ENCODE data around the gene KLHL29. TPM values are rescaled to one million over a fixed set of nuclear protein-coding genes. Genes with fewer than 3 reads are reported as not detected.

KLHL29 gene
- polyA plus RNA-seq, 1 donor from 2014 or later, result 42.4 TPM

DNA sequence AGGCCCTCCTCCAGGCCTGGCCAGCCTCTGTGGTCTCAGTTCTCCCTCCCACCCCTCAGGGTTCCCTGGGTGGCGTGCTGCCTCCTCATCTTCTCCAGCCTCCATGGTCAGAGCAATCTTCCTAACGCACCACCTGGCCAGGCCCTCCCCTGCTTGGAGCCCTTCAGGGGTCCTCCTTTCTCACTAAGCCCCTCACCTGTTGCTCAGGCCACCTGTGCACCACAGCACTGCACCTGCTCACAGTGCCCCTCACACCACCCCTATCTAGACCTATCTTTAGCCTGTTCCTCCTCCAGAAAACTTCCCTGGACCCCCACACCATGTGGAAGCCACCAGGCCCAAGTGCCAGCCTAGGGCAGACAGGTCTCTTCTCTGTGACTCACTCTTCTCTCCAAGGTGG lies 274.8 kb downstream of the KLHL29 start:
- Histone ChIP-seq H3K36me3 (ENCODE audit: insufficient read depth, low read length) (no peaks in the 10 kb centered on the region), H3F3A (ENCODE audit: insufficient read depth, low read length, poor library complexity, severe bottlenecking) (no peaks in the 10 kb centered on the region), H3K79me2 (replicated peaks; ENCODE audit: insufficient read depth, low read length) (no peaks in the 10 kb centered on the region), H3K4me2 (ENCODE audit: low read length) (no peak overlapping the region), H3K9ac (ENCODE audit: low read length) (no peak overlapping the region), H4K20me1 (ENCODE audit: insufficient read depth) (no peaks in the 10 kb centered on the region), H3K27me3 (ENCODE audit: insufficient read depth, low read depth, low read length) (no peaks in the 10 kb centered on the region), H3K27ac (ENCODE audit: low read length) (no peak overlapping the region), H3K9me3 (ENCODE audit: low read length) (no peaks in the 10 kb centered on the region), H2AFZ (ENCODE audit: low read depth, low read length) (no peak overlapping the region), H3K4me3 (ENCODE audit: low read length) (no peak overlapping the region), H3K9me2 (ENCODE audit: insufficient read depth, low read length) (no peaks in the 10 kb centered on the region)
- TF ChIP-seq SMC3 (conservative IDR thresholded peaks at IDR 0.05; ENCODE audit: poor library complexity) (no peak), POLR2AphosphoS5 (IDR thresholded peaks at IDR 0.05) (no peak), MXI1 (conservative IDR thresholded peaks at IDR 0.05; ENCODE audit: poor library complexity, severe bottlenecking) (no peak)

- Histone ChIP-seq H3K9me2 (ENCODE audit: insufficient read depth, low read length) (no peaks in the 10 kb centered on the region), H4K20me1 (ENCODE audit: insufficient read depth) (no peaks in the 10 kb centered on the region), H3K27me3 (ENCODE audit: insufficient read depth, low read depth, low read length) (no peaks in the 10 kb centered on the region), H3K9ac (ENCODE audit: low read length) (no peak overlapping the region), H2AFZ (ENCODE audit: low read depth, low read length) (no peak overlapping the region), H3K36me3 (ENCODE audit: insufficient read depth, low read length) (no peaks in the 10 kb centered on the region), H3K79me2 (replicated peaks; ENCODE audit: insufficient read depth, low read length) (no peaks in the 10 kb centered on the region), H3F3A (ENCODE audit: insufficient read depth, low read length, poor library complexity, severe bottlenecking) (no peaks in the 10 kb centered on the region), H3K4me3 (ENCODE audit: low read length) (no peak overlapping the region), H3K9me3 (ENCODE audit: low read length) (no peaks in the 10 kb centered on the region), H3K27ac (ENCODE audit: low read length) (no peak overlapping the region), H3K4me2 (ENCODE audit: low read length) (no peak overlapping the region)
- TF ChIP-seq MXI1 (conservative IDR thresholded peaks at IDR 0.05; ENCODE audit: poor library complexity, severe bottlenecking) (no peak), EZH2 (IDR thresholded peaks at IDR 0.05; ENCODE audit: borderline replicate concordance, insufficient read depth, low read length, poor library complexity, severe bottlenecking) (no peak), SMC3 (conservative IDR thresholded peaks at IDR 0.05; ENCODE audit: poor library complexity) (no peak), TAF1 (IDR thresholded peaks at IDR 0.05; ENCODE audit: low read depth) (no peak), EP300 (conservative IDR thresholded peaks at IDR 0.05; ENCODE audit: poor library complexity, severe bottlenecking) (no peak), RAD21 (conservative IDR thresholded peaks at IDR 0.05) (no peak), POLR2AphosphoS5 (IDR thresholded peaks at IDR 0.05) (no peak)
- TF ChIP-seq, protein P1, sequence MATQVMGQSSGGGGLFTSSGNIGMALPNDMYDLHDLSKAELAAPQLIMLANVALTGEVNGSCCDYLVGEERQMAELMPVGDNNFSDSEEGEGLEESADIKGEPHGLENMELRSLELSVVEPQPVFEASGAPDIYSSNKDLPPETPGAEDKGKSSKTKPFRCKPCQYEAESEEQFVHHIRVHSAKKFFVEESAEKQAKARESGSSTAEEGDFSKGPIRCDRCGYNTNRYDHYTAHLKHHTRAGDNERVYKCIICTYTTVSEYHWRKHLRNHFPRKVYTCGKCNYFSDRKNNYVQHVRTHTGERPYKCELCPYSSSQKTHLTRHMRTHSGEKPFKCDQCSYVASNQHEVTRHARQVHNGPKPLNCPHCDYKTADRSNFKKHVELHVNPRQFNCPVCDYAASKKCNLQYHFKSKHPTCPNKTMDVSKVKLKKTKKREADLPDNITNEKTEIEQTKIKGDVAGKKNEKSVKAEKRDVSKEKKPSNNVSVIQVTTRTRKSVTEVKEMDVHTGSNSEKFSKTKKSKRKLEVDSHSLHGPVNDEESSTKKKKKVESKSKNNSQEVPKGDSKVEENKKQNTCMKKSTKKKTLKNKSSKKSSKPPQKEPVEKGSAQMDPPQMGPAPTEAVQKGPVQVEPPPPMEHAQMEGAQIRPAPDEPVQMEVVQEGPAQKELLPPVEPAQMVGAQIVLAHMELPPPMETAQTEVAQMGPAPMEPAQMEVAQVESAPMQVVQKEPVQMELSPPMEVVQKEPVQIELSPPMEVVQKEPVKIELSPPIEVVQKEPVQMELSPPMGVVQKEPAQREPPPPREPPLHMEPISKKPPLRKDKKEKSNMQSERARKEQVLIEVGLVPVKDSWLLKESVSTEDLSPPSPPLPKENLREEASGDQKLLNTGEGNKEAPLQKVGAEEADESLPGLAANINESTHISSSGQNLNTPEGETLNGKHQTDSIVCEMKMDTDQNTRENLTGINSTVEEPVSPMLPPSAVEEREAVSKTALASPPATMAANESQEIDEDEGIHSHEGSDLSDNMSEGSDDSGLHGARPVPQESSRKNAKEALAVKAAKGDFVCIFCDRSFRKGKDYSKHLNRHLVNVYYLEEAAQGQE (IDR thresholded peaks at IDR 0.05; ENCODE audit: borderline replicate concordance), result no peak
- TF ChIP-seq, protein P2, sequence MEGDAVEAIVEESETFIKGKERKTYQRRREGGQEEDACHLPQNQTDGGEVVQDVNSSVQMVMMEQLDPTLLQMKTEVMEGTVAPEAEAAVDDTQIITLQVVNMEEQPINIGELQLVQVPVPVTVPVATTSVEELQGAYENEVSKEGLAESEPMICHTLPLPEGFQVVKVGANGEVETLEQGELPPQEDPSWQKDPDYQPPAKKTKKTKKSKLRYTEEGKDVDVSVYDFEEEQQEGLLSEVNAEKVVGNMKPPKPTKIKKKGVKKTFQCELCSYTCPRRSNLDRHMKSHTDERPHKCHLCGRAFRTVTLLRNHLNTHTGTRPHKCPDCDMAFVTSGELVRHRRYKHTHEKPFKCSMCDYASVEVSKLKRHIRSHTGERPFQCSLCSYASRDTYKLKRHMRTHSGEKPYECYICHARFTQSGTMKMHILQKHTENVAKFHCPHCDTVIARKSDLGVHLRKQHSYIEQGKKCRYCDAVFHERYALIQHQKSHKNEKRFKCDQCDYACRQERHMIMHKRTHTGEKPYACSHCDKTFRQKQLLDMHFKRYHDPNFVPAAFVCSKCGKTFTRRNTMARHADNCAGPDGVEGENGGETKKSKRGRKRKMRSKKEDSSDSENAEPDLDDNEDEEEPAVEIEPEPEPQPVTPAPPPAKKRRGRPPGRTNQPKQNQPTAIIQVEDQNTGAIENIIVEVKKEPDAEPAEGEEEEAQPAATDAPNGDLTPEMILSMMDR (IDR thresholded peaks at IDR 0.05; ENCODE audit: poor library complexity, severe bottlenecking), result no peak
Observed at GRCh38 chr2:23660237-23660636, 275.3 kb downstream of the KLHL29 start.
